GM19035 (cell line): Measurements from ENCODE around the gene KRTAP12-1.

Experiments used
- ATAC-seq: cut with Tn5 transposase; IDR thresholded peaks from one replicate; pipeline ENCODE4 v1.9.1; 2021; ENCODE audit not compliant: unreplicated experiment

Gene KRTAP12-1, protein sequence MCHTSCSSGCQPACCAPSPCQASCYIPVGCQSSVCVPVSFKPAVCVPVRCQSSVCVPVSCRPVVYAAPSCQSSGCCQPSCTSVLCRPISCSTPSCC

DNA sequence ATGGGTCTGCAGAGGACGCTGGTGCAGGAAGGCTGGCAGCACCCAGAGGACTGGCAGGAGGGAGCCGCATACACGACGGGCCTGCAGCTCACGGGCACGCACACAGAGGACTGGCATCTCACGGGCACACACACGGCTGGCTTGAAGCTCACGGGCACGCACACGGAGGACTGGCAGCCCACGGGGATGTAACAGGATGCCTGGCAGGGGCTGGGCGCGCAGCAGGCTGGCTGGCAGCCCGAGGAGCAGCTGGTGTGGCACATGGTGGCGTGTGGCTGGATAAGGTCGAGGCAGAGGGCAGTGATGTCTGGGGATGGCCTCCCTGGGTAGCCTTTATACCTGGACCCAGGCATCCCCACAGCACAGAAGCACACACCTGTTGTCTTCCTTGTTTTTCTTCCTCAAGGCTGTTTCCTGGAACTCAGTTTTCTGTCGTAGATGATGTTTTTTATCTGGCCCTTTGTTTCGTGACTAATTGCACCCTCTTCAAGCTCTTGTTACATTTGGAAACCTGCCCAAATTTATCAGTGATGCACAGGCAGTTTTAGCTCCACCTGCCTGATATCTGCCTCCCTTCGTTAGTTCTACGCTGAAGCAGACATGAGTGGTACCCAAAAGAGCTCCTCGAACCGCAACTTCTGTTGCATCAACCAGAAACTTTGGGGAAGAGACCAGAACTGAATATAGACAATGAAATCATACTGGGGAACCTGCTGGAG lies at the start of gene KRTAP12-1:
KRTAP12-1 (minus strand) TSS at position 303 of the 719 bp plus-strand sequence; CDS start at position 263, 40 bp downstream.
- no peak for ATAC-seq

DNA sequence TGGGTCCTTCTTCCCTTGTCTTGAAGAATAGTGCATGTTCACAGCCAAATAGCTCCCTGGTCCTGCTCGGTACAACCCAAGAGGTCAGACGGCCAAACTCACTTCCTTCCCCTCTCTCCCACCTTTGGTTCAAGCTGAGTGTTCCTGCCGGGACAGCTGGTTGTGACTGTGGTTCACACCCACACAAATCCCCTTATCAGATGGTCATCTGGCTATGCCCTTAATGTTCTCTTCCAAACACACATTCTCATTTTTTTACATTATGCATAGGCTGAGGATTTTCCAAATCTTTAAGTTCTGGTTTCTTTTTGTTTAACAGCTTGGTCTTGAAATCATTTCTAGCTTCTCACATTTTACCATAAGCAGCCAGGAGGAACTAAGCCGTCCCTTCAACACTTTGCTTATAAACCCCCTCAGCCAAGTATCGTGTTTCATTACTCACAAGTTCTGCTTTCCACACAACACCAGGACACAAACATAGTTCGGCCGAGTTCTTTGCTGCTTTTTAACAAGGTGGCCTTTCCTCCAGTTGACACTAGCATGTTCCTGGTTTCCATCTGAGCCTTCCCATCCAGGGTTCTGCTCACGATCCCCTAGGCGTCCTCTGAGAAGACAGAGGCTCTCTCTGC lies 49.1 kb upstream of the KRTAP12-1 start:
- no peak for ATAC-seq

DNA sequence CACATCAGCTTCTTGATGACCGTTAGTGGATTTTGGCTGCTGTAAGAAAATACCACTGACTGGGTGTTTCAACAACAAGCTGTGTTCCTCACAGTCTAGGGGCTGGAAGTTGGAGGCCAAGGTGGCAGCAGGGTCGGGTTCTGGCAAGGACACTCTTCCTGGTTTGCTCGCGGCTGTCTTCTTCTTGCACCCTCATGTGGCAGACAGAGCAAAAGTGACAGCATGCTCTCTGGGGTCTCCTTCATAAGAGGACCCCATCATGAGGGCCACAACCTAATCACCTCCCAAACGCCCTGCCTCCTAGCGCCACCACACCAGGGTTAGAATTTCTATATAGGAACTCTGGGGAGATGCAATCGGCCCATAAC lies 48.0 kb upstream of the KRTAP12-1 start:
- no peak for ATAC-seq

DNA sequence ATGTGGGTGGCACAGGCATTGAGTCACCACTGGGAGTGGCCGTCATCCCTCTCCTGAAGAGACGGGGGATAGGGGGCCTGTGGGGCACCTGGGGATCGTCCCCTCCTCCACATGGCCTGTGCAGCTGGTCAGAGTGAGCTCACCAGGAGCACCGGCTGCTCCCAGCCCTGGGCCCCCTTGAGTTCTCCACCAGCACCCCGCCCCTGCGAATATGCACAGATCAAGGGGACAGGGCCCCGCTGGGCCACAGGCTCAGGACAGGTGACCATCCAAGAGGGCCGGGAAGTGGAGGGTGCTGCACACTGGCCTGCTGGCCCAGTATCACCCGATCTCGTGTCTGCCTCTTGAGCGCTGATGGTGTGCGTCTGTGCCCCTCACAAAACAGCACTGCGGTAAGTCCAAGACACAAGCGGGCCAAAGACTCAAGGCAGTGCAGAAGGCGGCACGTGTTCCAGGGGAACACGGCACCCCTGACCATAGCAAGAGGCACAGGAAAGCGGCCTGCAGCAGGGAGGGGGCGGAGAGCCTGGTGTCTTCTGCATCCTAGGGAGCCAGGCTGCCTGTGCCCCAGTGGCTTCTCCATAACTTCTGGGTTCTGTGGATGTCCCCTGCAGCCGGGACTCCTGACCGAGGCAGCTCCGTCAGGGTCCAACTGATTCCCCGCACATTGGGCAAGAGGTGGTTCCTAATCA lies 47.5 kb upstream of the KRTAP12-1 start:
- no peak for ATAC-seq

DNA sequence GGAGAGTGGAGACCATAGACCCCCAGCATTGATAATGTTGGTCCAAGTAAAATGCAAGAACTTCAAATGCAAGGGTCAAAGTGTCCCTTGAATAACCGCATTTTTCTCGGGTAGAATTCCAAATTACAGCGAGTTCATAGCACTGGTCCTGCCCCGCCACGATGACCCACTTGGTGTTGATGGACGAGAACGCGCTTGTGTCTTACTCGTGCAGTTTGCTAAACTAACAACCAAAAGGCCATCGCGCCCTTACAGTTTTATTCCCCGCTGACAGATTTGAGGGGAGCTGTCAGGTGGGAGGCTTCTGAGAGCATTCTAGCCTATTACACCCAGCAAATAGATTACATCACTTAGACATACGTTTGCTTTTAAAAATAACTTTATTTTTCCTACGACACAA lies 46.8 kb upstream of the KRTAP12-1 start:
- no peak for ATAC-seq

DNA sequence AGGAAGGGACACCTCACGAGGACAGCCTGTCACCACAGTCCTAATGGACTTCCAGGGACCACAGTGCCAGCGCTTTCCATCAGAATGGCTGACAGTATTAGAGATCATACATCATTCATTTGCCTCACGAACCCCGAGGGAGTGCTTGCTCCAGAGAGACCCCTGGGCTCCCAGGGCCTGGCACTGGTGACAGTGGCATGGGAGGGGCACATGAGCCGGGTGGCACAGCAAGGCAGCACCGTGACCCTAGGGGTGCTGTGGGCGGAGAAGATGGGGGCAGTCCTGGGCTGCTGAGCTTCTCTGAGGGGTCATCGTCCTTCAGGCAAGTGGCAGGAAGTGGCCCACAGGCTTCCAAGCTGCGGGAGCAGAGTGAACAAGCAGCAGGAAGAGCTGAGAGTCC lies 45.8 kb upstream of the KRTAP12-1 start:
- ATAC-seq, result no peak

DNA sequence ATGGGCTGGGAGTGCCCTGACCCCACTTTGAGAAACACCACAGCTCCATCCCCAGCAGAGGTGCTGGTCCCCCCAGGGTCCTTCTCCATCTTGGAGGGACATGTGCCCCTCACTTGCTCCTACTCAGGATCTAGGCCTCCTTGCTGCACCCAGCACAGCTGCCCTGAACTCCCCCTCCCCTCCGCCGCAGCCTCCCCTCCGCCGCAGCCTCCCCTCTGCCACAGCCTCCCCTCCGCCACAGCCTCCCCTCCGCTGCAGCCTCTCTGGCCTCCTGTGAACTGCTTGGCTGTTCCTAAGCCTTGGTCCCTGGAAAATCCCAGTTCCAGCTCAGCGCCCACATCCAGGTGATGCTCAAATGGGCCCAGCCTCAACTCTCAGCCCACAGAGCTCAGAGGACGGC lies 45.4 kb upstream of the KRTAP12-1 start:
- ATAC-seq, result no peak

DNA sequence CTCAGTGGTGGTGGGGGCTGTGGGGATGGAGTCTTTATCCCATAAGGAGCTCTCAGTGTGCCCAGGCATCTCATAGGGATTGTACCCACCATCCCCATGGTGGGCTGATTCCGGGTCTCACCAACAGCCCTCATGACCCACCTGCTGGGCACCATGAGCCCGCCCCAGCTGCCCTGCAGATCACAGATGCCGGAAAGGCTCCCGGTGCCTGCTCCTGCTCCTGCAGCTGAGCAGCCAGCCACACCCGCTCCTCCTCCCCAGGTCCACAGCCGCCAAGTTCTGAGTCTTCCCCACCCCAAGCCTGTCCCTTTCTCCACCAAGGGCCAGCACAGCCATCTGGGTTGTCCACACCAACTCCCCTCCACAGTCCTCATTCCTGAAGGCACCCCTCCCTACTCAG lies 44.9 kb upstream of the KRTAP12-1 start:
- ATAC-seq, result no peak

DNA sequence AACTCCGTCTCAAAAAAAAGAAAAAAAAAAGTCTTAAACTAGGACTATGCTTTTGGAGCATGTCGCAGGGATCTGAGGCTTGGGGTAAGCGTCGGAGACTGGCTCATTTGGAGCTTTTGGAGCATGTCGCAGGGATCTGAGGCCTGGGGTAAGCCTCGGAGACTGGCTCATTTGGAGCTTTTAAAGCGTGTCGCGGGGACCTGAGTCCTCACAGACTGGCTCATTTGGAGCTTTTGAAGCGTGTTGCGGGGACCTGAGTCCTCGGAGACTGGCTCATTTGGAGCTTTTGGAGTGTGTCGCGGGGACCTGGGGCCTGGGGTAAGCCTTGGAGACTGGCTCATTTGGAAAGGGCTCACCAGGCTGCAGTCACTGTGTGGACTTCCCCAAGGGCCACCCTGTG lies 43.0 kb upstream of the KRTAP12-1 start:
- ATAC-seq, result no peak

DNA sequence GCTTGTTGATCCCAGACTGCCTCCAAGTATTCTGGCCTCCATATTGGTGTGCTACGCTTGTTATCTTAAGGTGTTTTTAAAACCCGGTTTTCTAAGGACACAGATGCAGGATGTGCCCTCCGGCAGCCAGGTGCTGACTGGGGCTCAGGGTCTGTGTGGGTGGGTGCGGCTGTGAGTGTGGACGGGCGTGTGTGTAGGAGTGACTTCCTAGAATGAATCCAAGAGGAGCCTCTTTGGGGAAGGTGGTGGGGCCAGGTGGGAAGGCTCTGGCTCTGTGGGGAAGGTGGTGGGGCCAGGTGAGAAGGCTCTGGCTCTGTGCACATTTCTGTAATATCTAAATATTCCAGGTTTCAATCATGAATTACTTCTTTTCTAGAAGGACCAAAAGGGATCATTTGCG lies 42.2 kb upstream of the KRTAP12-1 start:
- ATAC-seq, result no peak

DNA sequence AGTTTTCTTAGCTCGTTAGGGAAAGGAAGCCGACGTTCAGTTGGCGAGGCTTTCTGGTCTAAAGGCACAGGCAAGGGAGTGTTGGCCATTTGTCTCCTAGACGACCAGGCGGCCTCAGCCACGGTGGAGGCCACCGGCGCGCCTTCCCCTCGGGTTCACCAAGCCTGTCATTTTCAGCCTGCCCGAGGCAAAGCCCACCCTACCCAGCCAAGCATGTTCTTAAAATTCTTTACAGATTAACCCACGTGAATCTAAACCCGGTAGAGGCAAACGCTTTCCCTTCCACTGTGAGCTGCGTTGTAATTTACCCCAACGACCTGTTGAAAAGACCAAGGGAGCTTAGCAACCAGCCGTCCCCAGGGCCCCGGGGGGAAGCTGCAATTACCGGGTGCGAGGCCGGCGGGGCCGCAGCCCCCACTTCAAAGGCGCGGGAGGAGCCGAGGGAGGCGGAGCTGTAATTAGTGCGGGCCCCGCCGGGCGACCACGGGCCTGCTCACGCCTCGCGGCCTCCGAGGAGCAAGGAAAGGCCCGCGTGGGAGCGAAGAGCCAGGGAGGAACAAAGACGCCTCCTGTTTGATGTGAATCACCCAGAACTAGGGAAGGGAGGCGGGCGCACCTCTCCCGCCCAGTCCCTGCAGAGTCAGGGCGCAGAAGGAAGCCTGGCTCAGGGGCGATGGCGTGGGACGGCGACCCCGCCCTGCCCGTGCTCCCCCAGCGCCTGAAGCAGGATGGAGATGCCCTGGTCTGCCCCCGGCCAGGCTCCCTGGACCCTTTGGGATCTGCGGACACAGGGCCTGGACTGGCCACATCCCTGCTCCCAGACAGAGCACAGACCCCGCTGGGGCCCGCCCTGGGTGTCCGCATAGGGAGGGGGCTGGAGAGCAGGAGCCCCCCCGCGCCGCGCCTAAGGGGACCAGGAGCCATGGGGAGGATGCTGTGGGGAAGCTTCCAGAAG lies 41.5 kb upstream of the KRTAP12-1 start:
- no peak for ATAC-seq

DNA sequence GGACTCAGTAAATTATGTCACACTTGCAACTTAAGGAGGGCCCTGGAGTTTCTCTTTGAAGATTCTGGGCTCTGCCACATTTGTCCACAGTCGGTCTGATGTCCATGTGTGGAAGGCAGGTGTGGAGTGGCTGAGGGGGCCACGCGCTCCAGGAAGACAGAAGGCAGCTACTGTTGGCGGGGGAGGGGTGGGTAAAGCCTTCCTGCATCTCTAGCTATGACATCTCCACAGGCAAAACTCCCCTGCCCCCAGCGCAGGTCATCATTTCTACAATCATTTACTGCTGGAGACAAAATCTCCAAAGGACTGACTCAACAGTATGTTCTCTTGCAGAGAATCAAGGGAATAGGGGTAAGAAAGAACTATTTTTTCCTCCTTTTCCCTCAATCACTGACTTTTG lies 40.8 kb upstream of the KRTAP12-1 start:
- ATAC-seq, result no peak

DNA sequence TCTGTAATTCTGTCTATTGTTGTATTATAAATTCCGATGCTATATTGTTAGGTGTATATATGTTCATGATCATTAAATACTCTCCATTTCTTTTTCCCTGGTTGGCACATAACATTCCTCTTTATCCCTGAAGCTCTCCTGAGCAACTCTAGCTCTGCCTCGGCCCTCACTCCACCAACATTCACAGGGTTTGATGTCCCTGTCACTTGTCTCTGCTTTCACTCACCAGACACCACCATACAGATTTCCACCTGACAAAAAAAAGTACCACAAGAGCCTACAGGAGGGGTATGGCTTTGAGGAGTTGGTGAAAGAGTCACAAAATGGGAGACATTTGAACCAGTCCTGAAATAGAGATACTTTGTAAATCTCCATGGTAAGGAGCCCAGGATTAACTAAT lies 38.2 kb upstream of the KRTAP12-1 start:
- ATAC-seq, result no peak

DNA sequence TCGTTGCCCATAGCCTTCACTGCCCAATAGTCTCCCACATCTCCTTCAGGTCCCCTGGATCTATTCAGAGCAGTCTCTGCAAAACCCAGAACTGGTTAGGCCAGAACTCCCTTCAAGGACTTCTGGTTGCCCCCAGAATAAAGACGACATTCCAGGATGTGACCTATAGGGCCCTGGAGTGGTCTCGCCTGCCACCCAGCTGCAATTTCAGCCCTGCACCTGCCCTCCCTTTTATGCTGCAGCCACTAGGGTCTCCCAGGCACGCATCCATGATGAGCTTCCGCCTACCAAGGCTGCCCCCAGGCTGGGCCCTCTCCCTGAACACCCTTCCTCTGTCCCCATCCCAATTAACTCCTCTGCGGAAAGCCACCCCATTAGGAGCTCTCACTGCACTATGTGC lies 36.6 kb upstream of the KRTAP12-1 start:
- ATAC-seq, result no peak

DNA sequence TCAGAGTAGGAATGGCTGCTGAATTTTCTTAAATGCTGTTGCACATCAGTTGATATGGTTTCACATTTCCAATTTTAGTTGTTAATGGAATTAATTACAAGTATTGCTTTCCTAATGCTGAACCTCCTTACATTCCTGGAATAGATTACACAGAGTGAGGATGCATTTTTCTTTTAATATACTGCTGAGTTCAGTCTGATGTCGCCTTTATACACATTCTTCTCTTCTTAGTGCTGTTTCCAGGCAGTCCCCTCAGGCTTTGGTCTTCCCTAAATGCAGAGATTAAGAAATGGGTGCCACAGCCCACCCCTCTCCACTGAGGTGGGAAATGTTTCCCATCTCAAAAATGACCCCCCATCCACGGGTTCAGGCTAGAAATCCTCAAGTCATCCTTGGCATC lies 36.1 kb upstream of the KRTAP12-1 start:
- ATAC-seq, result no peak

DNA sequence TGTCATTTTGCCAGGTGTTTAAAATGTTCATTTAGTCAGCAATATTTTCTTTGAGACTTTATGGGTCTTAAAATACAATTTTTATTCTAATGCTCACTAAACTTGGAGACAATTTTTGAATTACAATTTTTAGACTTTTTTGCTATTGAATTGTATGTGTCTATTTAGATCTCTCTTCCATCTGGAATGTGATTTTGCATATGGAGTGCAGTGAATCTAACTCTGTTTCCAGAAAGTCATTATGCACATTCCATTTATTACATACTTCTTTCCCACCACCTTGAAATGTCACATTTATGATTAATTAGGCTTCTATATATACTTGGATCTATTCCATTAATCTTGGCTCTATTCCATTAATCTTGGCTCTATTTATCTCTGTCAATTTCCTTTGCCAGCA lies 35.0 kb upstream of the KRTAP12-1 start:
- ATAC-seq, result no peak

DNA sequence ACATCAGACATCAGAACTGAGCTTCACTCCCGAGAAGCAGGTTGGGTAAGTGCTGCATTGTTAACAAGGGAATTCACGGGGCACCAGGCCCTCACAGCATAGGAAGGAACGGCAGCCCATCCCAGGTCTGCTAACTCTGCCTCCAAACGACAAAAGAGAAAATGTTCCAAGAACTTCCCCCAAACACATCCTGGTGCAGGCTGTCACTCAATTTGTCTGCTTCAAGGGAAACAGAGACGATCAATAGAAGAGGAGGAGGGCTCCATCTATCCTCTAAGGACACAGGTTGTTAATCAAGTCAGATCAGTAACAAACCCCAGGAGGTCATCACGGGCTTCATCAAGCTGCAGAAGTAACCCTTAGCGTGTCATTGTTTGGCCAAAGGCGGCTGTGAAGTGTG lies 32.9 kb upstream of the KRTAP12-1 start:
- ATAC-seq, result no peak

DNA sequence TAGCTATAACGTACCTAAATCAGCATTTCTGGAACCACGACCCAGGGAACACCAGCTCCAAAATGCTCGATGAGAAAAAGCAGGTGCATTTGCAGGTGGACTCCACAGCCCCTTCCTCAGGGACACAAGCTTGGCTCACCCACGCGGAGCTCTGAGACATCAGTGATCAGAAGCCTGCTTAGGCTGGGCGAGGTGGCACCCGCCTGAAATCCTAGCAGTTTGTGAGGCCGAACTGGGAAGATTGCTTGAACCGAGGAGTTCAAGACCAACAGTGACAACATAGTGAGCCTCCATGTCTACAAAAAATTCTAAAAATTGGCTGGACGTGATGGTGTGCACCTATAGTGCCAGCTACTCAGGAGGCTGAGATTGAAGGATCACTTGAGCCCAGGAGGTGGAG lies 31.9 kb upstream of the KRTAP12-1 start:
- no peak for ATAC-seq

DNA sequence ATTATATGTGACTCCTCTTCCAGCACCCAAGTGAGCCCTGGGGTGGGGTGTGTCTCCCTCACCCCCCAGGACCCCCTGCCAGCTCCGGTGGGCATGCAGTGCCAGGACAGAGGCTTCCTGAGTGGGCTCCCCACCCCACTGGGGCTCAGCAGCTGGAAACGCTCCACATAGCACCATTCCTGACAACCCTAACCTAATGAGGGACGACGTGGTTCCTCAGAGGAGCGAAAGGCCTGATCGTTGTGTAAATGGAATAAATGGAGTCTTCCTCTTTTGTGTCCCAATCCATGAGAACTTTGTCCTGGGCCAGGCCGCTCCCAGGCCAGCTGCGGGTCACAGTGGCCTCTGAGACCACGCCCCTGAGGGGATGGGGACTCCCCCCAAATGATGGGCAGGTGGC lies 31.2 kb upstream of the KRTAP12-1 start:
- ATAC-seq, result no peak

DNA sequence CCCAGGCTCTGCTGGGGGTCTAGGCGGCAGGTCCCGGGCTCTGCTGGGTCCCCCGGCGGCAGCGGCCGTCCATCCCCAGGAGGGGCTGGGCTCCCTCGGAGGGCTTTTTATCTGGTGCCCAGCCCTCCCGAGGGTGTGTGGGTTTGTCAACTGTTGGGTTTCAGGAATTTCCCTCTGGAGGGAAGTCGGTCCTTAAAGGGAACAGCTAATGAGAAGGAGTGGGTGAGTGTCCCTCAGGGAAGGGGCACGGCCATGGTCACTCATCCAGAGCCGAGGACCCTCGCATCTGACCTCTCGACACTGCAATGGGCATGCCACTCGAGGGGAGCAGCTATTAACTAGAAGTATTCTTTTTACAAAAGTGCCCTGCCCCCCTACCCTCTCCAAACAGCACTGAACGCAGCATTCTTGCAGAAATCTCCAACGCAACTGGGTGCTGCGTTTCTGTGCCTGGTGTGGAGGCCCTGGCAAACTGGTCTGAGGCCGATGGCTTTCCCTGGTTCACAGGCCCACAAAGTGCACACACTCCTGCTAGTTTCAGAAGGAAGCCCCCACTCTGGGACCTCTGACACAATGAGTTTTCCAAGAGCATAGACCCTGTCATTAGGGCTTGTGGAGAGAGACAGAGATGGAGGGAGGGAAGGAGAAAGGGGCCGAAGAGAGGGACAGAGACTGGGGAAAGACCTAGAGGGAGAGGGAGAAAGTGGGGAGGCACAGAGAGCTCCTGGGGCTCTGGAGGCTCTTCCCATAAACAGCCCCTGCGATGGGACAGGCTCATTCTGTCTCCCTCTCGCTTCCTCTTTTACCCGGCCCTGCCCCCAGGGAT lies 30.5 kb upstream of the KRTAP12-1 start:
- no peak for ATAC-seq
